Osteocyte (in vitro differentiated cells): ENCODE results near the gene PIGN. TPM values are rescaled to one million over a fixed set of nuclear protein-coding genes. Genes with fewer than 3 reads are reported as not detected.

Experiments
- DNase-seq: peaks from one replicate; pipeline ENCODE4 v3.0.0; 2021; ENCODE audit warnings: mixed read lengths; ENCODE audit not compliant: unreplicated experiment; ENCODE audit errors: extremely low spot score
- H3K27ac Mint-ChIP-seq: one replicate; pipeline ENCODE4 v1.8.0; 2021; ENCODE audit warnings: mild to moderate bottlenecking, mixed read lengths; ENCODE audit not compliant: unreplicated experiment
- H3K27me3 Mint-ChIP-seq: one replicate; pipeline ENCODE4 v1.8.0; 2021; ENCODE audit warnings: mixed read lengths; ENCODE audit not compliant: unreplicated experiment
- H3K36me3 Mint-ChIP-seq: one replicate; pipeline ENCODE4 v1.8.0; 2021; ENCODE audit warnings: mixed read lengths; ENCODE audit not compliant: unreplicated experiment
- H3K4me1 Mint-ChIP-seq: one replicate; pipeline ENCODE4 v1.8.0; 2021; ENCODE audit warnings: mixed read lengths; ENCODE audit not compliant: unreplicated experiment
- H3K4me3 Mint-ChIP-seq: one replicate; pipeline ENCODE4 v1.8.0; 2021; ENCODE audit warnings: mild to moderate bottlenecking, moderate library complexity, mixed read lengths; ENCODE audit not compliant: unreplicated experiment
- H3K9me3 Mint-ChIP-seq: one replicate; pipeline ENCODE4 v1.8.0; 2021; ENCODE audit warnings: mixed read lengths; ENCODE audit not compliant: unreplicated experiment
- total RNA-seq: library from RNA; stranded (reverse); gene quantifications from 2 replicates; pipeline ENCODE4 v1.2.1, GENCODE V29; 2021
- TF ChIP-seq, protein P1 (sequence below): fragments of 200-600 bp; sonication (generic); IDR thresholded peaks from 2 replicates; pipeline ENCODE4 v1.5.0; 2021; ENCODE audit warnings: antibody characterized with exemption, mild to moderate bottlenecking, moderate library complexity

Gene PIGN
- total RNA-seq, 1 donor from 2014 or later, result 39.2 TPM

GRCh38 chr18:62033756-62034155, 153.1 kb downstream of the PIGN start:
- Mint-ChIP-seq H3K27me3 (no peaks in the 10 kb centered on the region), H3K27ac (no peak overlapping the region), H3K9me3 (peaks cover 4% of the 10 kb centered on the region), H3K36me3 (no peaks in the 10 kb centered on the region), H3K4me3 (no peak overlapping the region), H3K4me1 (peaks cover 50% of the 10 kb centered on the region)
- DNase-seq, result no peak
- TF ChIP-seq, protein P1, sequence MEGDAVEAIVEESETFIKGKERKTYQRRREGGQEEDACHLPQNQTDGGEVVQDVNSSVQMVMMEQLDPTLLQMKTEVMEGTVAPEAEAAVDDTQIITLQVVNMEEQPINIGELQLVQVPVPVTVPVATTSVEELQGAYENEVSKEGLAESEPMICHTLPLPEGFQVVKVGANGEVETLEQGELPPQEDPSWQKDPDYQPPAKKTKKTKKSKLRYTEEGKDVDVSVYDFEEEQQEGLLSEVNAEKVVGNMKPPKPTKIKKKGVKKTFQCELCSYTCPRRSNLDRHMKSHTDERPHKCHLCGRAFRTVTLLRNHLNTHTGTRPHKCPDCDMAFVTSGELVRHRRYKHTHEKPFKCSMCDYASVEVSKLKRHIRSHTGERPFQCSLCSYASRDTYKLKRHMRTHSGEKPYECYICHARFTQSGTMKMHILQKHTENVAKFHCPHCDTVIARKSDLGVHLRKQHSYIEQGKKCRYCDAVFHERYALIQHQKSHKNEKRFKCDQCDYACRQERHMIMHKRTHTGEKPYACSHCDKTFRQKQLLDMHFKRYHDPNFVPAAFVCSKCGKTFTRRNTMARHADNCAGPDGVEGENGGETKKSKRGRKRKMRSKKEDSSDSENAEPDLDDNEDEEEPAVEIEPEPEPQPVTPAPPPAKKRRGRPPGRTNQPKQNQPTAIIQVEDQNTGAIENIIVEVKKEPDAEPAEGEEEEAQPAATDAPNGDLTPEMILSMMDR, result no peak

DNA sequence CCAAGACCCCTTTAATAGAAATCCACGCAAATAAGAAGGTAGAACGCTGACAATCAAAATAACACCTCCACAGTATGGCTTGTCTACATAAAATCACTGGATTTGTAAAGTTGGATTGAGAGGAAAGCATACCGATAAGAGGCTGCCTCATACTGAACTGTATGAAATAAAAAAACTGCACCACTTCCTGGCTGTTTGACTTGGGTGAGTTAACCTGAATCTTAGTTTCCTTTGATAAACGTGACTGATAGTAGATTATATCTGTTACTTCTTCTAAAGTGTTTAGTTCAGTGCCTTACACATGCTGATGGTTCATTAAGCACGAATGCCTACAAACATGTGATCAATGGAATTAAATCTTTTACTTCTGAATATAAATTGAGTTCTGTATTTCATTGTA, 153.6 kb downstream of the PIGN start:
- TF ChIP-seq, protein P1, result no peak
- no peaks in the 10 kb centered on the region for H3K27me3 Mint-ChIP-seq
- H3K36me3 Mint-ChIP-seq, result no peaks in the 10 kb centered on the region
- no peak for DNase-seq
- no peak overlapping the region for H3K4me3 Mint-ChIP-seq
- H3K4me1 Mint-ChIP-seq, result peaks cover 45% of the 10 kb centered on the region
- no peak overlapping the region for H3K27ac Mint-ChIP-seq
- peaks cover 4% of the 10 kb centered on the region for H3K9me3 Mint-ChIP-seq

- Mint-ChIP-seq H3K4me1 (peaks cover 32% of the 10 kb centered on the region), H3K27me3 (no peaks in the 10 kb centered on the region), H3K9me3 (peaks cover 4% of the 10 kb centered on the region), H3K27ac (peak overlapping the region; percentile 69), H3K4me3 (no peak overlapping the region), H3K36me3 (no peaks in the 10 kb centered on the region)
- DNase-seq, result no peak
- TF ChIP-seq, protein P1, result no peak
These were observed 156.5 kb downstream of the PIGN start for GRCh38 chr18:62030091-62030985.

- Mint-ChIP-seq H3K36me3 (no peaks in the 10 kb centered on the region), H3K27ac (no peak overlapping the region), H3K4me1 (peaks cover 23% of the 10 kb centered on the region), H3K27me3 (no peaks in the 10 kb centered on the region), H3K9me3 (peaks cover 4% of the 10 kb centered on the region), H3K4me3 (no peak overlapping the region)
- TF ChIP-seq, protein P1, result no peak
- no peak for DNase-seq
These were observed 158.1 kb downstream of the PIGN start for GRCh38 chr18:62028715-62029114.

GRCh38 chr18:62027914-62028520, 158.8 kb downstream of the PIGN start:
- no peak overlapping the region for H3K4me3 Mint-ChIP-seq
- no peaks in the 10 kb centered on the region for H3K27me3 Mint-ChIP-seq
- H3K4me1 Mint-ChIP-seq, result peaks cover 23% of the 10 kb centered on the region
- H3K36me3 Mint-ChIP-seq, result no peaks in the 10 kb centered on the region
- DNase-seq, result no peak
- TF ChIP-seq, protein P1, result no peak
- no peak overlapping the region for H3K27ac Mint-ChIP-seq
- H3K9me3 Mint-ChIP-seq, result peaks cover 4% of the 10 kb centered on the region
